ENCODE measurements around the gene GCLC. TPM values are rescaled to one million over a fixed set of nuclear protein-coding genes. Genes with fewer than 3 reads are reported as not detected.
A peak's percentile ranks its signal among the peaks of the same experiment; 100 is the strongest.
"Not testable (repeated sequence)": the region's sequence is repeated elsewhere in the genome, so short reads cannot be mapped to it uniquely, and the experiment has no call there.

Gene GCLC
- total RNA-seq, 1 experiment from 2014 or later: 47.1 TPM

GRCh38 chr6:53556986-53557715 lies 12.2 kb upstream of the GCLC start:
- Mint-ChIP-seq H3K27me3 (ENCODE audit: low read depth) (peaks cover 3% of the 10 kb centered on the region; the same call in 1 of the 2 replicates), H3K36me3 (peaks cover 67% of the 10 kb centered on the region)
- CTCF ChIA-PET: no interaction called here

GRCh38 chr6:53553600-53553999 lies 8.7 kb upstream of the GCLC start:
- H3K27me3 Mint-ChIP-seq (ENCODE audit: low read depth); H3K27ac Mint-ChIP-seq; ATAC-seq; DNase-seq (ENCODE audit: low spot score); POLR2A ChIA-PET; H3K4me1 Mint-ChIP-seq; H3K4me3 Mint-ChIP-seq; CTCF ChIA-PET: not testable (repeated sequence)
- peaks cover 37% of the 10 kb centered on the region for H3K36me3 Mint-ChIP-seq
- H3K9me3 Mint-ChIP-seq: peaks cover 73% of the 10 kb centered on the region

More at GRCh38 chr6:53556986-53557715, 12.2 kb upstream of the GCLC start:
- Mint-ChIP-seq H3K27ac (no peak overlapping the region), H3K4me3 (no peak overlapping the region), H3K4me1 (no peaks in the 10 kb centered on the region), H3K9me3 (peaks cover 79% of the 10 kb centered on the region)
- POLR2A ChIA-PET: no interaction called here
- DNase-seq (ENCODE audit: low spot score) (no peak), ATAC-seq (no peak)
- no peak for TF ChIP-seq CDX4 (CRISPR knock-in tag; IDR thresholded peaks at IDR 0.05; ENCODE audit: borderline replicate concordance)
- no peak for TF ChIP-seq ZNF512 (CRISPR knock-in tag; IDR thresholded peaks at IDR 0.05; ENCODE audit: borderline replicate concordance)
- TF ChIP-seq AFF4 (CRISPR knock-in tag; IDR thresholded peaks at IDR 0.05; ENCODE audit: borderline replicate concordance): no peak
- no peak for TF ChIP-seq HMGXB4 (CRISPR knock-in tag; IDR thresholded peaks at IDR 0.05)

- Mint-ChIP-seq H3K27me3 (ENCODE audit: low read depth) (peaks cover 11% of the 10 kb centered on the region), H3K9me3 (peaks cover 55% of the 10 kb centered on the region), H3K36me3 (peaks cover 22% of the 10 kb centered on the region), H3K4me1 (peaks cover 12% of the 10 kb centered on the region)
- H3K27ac Mint-ChIP-seq; CTCF ChIA-PET; DNase-seq (ENCODE audit: low spot score); ATAC-seq; POLR2A ChIA-PET; H3K4me3 Mint-ChIP-seq: not testable (repeated sequence)
Measured at GRCh38 chr6:53551681-53552080, 6.8 kb upstream of the GCLC start.

- peak overlapping the region; percentile 93 for H3K27ac Mint-ChIP-seq
- ATAC-seq (peak; percentile 68), DNase-seq (ENCODE audit: low spot score) (peak; percentile 94)
- peaks cover 23% of the 10 kb centered on the region for H3K9me3 Mint-ChIP-seq
- ChIA-PET CTCF (interaction anchor here (0.6 to 1.2 kb wide), 5 partner anchors 55 to 182 kb away, joined by 3 to 5 read pairs (median 4); no protein-coding TSS in a partner anchor), POLR2A (interaction anchor here (0.5 to 1.5 kb wide), 2 partner anchors 104 to 108 kb away, joined by 4 to 5 read pairs; no protein-coding TSS in a partner anchor)
- peaks cover 25% of the 10 kb centered on the region for H3K27me3 Mint-ChIP-seq (ENCODE audit: low read depth)
- H3K4me3 Mint-ChIP-seq: peak overlapping the region; percentile 91
- peaks cover 33% of the 10 kb centered on the region for H3K4me1 Mint-ChIP-seq
- H3K36me3 Mint-ChIP-seq: no peaks in the 10 kb centered on the region; the same call in 1 of the 2 replicates
- TF ChIP-seq JUN (CRISPR knock-in tag; IDR thresholded peaks at IDR 0.05) (peak; percentile 18; the same call in 1 of the 2 replicates), E2F1 (CRISPR knock-in tag; IDR thresholded peaks at IDR 0.05) (peak; percentile 81), ZNF671 (CRISPR knock-in tag; IDR thresholded peaks at IDR 0.05) (no peak), GABPB1 (CRISPR knock-in tag; IDR thresholded peaks at IDR 0.05) (peak; percentile 90), USF1 (CRISPR knock-in tag; IDR thresholded peaks at IDR 0.05) (peak; percentile 97), ZMAT4 (CRISPR knock-in tag; IDR thresholded peaks at IDR 0.05) (no peak)
Measured at GRCh38 chr6:53547811-53548496, 3.1 kb upstream of the GCLC start.

Data from WTC11 (cell line).